GM23338 (cell line): ENCODE measurements around the gene PCDHGA9. TPM values are rescaled to one million over a fixed set of nuclear protein-coding genes. Genes with fewer than 3 reads are reported as not detected.
A peak's percentile ranks its signal among the peaks of the same experiment; 100 is the strongest.

ENCODE experiments used
- ATAC-seq: fragments of 200-7000 bp; cut with Tn5 transposase; 3 replicates; pipeline ENCODE4 v1.9.1; 2020
- DNase-seq: peaks from one replicate; pipeline ENCODE4 v3.0.0-alpha.2; 2015; ENCODE audit warnings: low spot score
- H2AFZ ChIP-seq: fragments of 200-600 bp; sonication (generic); 2 replicates; pipeline ENCODE4 v1.8.0; 2016; ENCODE audit warnings: antibody characterized with exemption, mild to moderate bottlenecking, moderate library complexity
- H3F3A ChIP-seq: fragments of 200-600 bp; sonication (generic); replicated peaks from 2 replicates; pipeline ENCODE4 v1.8.0; 2017; ENCODE audit warnings: antibody characterized with exemption, mixed run types, low read depth
- H3K27ac ChIP-seq: fragments of 200-600 bp; sonication (generic); 2 replicates; pipeline ENCODE4 v1.6.1; 2016; ENCODE audit warnings: low read depth
- H3K27me3 ChIP-seq: fragments of 200-600 bp; sonication (generic); 2 replicates; pipeline ENCODE4 v1.8.0; 2016; ENCODE audit warnings: mild to moderate bottlenecking, mixed run types, moderate library complexity; ENCODE audit not compliant: insufficient read depth
- H3K36me3 ChIP-seq: fragments of 200-600 bp; sonication (generic); 2 replicates; pipeline ENCODE4 v1.8.0; 2016; ENCODE audit warnings: mild to moderate bottlenecking; ENCODE audit not compliant: insufficient read depth
- H3K4me1 ChIP-seq: fragments of 200-600 bp; sonication (generic); 2 replicates; pipeline ENCODE4 v1.8.0; 2016; ENCODE audit warnings: mild to moderate bottlenecking, moderate library complexity; ENCODE audit not compliant: insufficient read depth
- H3K4me2 ChIP-seq: fragments of 200-600 bp; sonication (generic); 2 replicates; pipeline ENCODE4 v1.7.1; 2017; ENCODE audit warnings: mixed run types
- H3K4me3 ChIP-seq: fragments of 200-600 bp; sonication (generic); 2 replicates; pipeline ENCODE4 v1.6.1; 2016; ENCODE audit warnings: mixed run types
- H3K79me2 ChIP-seq: fragments of 200-600 bp; sonication (generic); replicated peaks from 2 replicates; pipeline ENCODE4 v1.8.0; 2017; ENCODE audit warnings: mild to moderate bottlenecking; ENCODE audit not compliant: insufficient read depth
- H3K9me2 ChIP-seq: fragments of 200-600 bp; sonication (generic); 2 replicates; pipeline ENCODE4 v1.8.0; 2017; ENCODE audit not compliant: insufficient read depth
- H4K20me1 ChIP-seq: fragments of 200-600 bp; sonication (generic); replicated peaks from 2 replicates; pipeline ENCODE4 v1.8.0; 2017; ENCODE audit warnings: mild to moderate bottlenecking; ENCODE audit not compliant: insufficient read depth
- H3K27ac Mint-ChIP-seq: 2 replicates; pipeline ENCODE4 v1.8.0; 2020; ENCODE audit warnings: inconsistent platforms, mild to moderate bottlenecking, moderate library complexity, mixed read lengths
- H3K27me3 Mint-ChIP-seq: 3 replicates; pipeline ENCODE4 v1.8.0; 2022; ENCODE audit warnings: low read depth, mild to moderate bottlenecking, moderate library complexity, mixed read lengths, inconsistent platforms; ENCODE audit not compliant: insufficient read depth, poor library complexity
- H3K36me3 Mint-ChIP-seq: 3 replicates; pipeline ENCODE4 v1.8.0; 2021; ENCODE audit warnings: low read depth, mild to moderate bottlenecking, inconsistent platforms, moderate library complexity, mixed read lengths
- H3K4me1 Mint-ChIP-seq: 3 replicates; pipeline ENCODE4 v1.8.0; 2020; ENCODE audit warnings: mild to moderate bottlenecking, inconsistent platforms, mixed read lengths
- H3K4me3 Mint-ChIP-seq: 3 replicates; pipeline ENCODE4 v1.8.0; 2021; ENCODE audit warnings: moderate library complexity, mild to moderate bottlenecking, inconsistent platforms, mixed read lengths
- H3K9me3 Mint-ChIP-seq: 3 replicates; pipeline ENCODE4 v1.8.0; 2020; ENCODE audit warnings: moderate library complexity, mild to moderate bottlenecking, inconsistent platforms, mixed read lengths
- CREB1 ChIP-seq: fragments of 250-450 bp; sonication (Bioruptor Pico); IDR thresholded peaks from 2 replicates; pipeline ENCODE4 v1.5.0; 2020; ENCODE audit warnings: low read depth, mild to moderate bottlenecking, moderate library complexity
- CTCF ChIP-seq, 2 experiments: fragments of 200-600 bp in 1 of 2; sonication (generic) in 1 of 2; conservative IDR thresholded peaks; 2 replicates each; pipeline versions ENCODE4 v1.5.1 to v1.6.1; 2016 to 2017; ENCODE audit warnings: antibody characterized with exemption in 2 of 2, low read depth in 2 of 2, mild to moderate bottlenecking in 2 of 2, moderate library complexity in 1 of 2
- EZH2 ChIP-seq: fragments of 200-600 bp; sonication (generic); IDR thresholded peaks from one replicate; pipeline ENCODE4 v1.8.0; 2017; ENCODE audit warnings: antibody characterized with exemption, mild to moderate bottlenecking, low read depth; ENCODE audit not compliant: unreplicated experiment
- EZH2phosphoT487 ChIP-seq: fragments of 200-600 bp; sonication (generic); IDR thresholded peaks from one replicate; pipeline ENCODE4 v1.8.1; 2018; ENCODE audit warnings: antibody characterized with exemption; ENCODE audit not compliant: unreplicated experiment
- JUNB ChIP-seq: IDR thresholded peaks from one replicate; pipeline ENCODE4 v1.6.1; 2016; ENCODE audit warnings: antibody characterized with exemption; ENCODE audit not compliant: unreplicated experiment
- POLR2AphosphoS5 ChIP-seq: IDR thresholded peaks from 2 replicates; pipeline ENCODE4 v1.6.1; 2016; ENCODE audit warnings: antibody characterized with exemption, low read depth
- STAT1 ChIP-seq: IDR thresholded peaks from one replicate; pipeline ENCODE4 v1.6.1; 2016; ENCODE audit warnings: antibody characterized with exemption; ENCODE audit not compliant: unreplicated experiment
- ZNF114 ChIP-seq: fragments of 250-450 bp; sonication (Bioruptor Pico); IDR thresholded peaks from 2 replicates; pipeline ENCODE4 v1.5.0; 2020; ENCODE audit warnings: mild to moderate bottlenecking, moderate library complexity
- ZNF331 ChIP-seq: fragments of 250-450 bp; sonication (Bioruptor Pico); IDR thresholded peaks from 2 replicates; pipeline ENCODE4 v1.5.0; 2020; ENCODE audit warnings: low read depth, mild to moderate bottlenecking, moderate library complexity
- polyA plus RNA-seq: library from polyadenylated mRNA; unstranded; fragments of >200 nt; fragmentation: Nextera tagmentation; extraction: Ambion mirVana; gene quantifications from 2 replicates; pipeline ENCODE4 v1.2.1, GENCODE V29; 2016
- total RNA-seq: library from RNA; depleted of rRNA; stranded (reverse); fragments of >200 nt; shearing (Covaris generic); gene quantifications from 2 replicates; pipeline ENCODE4 v1.2.3, GENCODE V29; 2014
- TF ChIP-seq, protein P1 (sequence below): IDR thresholded peaks from 2 replicates; pipeline ENCODE4 v1.6.1; 2016; ENCODE audit warnings: antibody characterized with exemption

PCDHGA9 gene
- total and polyA plus RNA-seq, 2 experiments from 2014 or later, result 0.50 to 5.5 TPM

- TF ChIP-seq CTCF (conservative IDR thresholded peaks at IDR 0.05; ENCODE audit: low read depth in 2 of 2) (0 out of 4 replicates have a peak, but pooled peaks of 1 of the 2 experiments have one; percentile 12), CREB1 (CRISPR knock-in tag) (no peak)
- H3K27me3 ChIP-seq, result no peaks in the 10 kb centered on the region
Measured at GRCh38 chr5:141439411-141440141, 37.0 kb downstream of the PCDHGA9 start.

GRCh38 chr5:141440341-141440740 is 37.8 kb downstream of the PCDHGA9 start:
- Histone ChIP-seq H3F3A (no peaks in the 10 kb centered on the region), H4K20me1 (no peaks in the 10 kb centered on the region; the same call in 1 of the 2 replicates), H3K4me2 (no peak overlapping the region), H3K4me1 (peaks cover 10% of the 10 kb centered on the region), H2AFZ (no peak overlapping the region), H3K27me3 (no peaks in the 10 kb centered on the region), H3K79me2 (no peaks in the 10 kb centered on the region), H3K36me3 (no peaks in the 10 kb centered on the region), H3K4me3 (no peak overlapping the region), H3K9me2 (no peaks in the 10 kb centered on the region), H3K27ac (no peak overlapping the region)
- Mint-ChIP-seq H3K4me3 (no peak overlapping the region), H3K4me1 (peaks cover 9% of the 10 kb centered on the region), H3K36me3 (peaks cover 14% of the 10 kb centered on the region), H3K27ac (no peak overlapping the region), H3K27me3 (no peaks in the 10 kb centered on the region), H3K9me3 (peaks cover 12% of the 10 kb centered on the region; the same call in 1 of the 3 replicates)
- DNase-seq (no peak), ATAC-seq (no peak)
- no peak for TF ChIP-seq ZNF114 (CRISPR knock-in tag)
- no peak for TF ChIP-seq ZNF331 (CRISPR knock-in tag)
- TF ChIP-seq EZH2phosphoT487, result no peak
- no peak for TF ChIP-seq POLR2AphosphoS5
- no peak for TF ChIP-seq CTCF (conservative IDR thresholded peaks at IDR 0.05; ENCODE audit: low read depth in 2 of 2)
- TF ChIP-seq JUNB, result no peak
- TF ChIP-seq STAT1, result no peak
- TF ChIP-seq, protein P1, sequence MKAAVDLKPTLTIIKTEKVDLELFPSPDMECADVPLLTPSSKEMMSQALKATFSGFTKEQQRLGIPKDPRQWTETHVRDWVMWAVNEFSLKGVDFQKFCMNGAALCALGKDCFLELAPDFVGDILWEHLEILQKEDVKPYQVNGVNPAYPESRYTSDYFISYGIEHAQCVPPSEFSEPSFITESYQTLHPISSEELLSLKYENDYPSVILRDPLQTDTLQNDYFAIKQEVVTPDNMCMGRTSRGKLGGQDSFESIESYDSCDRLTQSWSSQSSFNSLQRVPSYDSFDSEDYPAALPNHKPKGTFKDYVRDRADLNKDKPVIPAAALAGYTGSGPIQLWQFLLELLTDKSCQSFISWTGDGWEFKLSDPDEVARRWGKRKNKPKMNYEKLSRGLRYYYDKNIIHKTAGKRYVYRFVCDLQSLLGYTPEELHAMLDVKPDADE, result no peak
- no peak for TF ChIP-seq EZH2

More at GRCh38 chr5:141439411-141440141, 37.0 kb downstream of the PCDHGA9 start:
- H3K27ac Mint-ChIP-seq, result no peak overlapping the region
- peak; percentile 59 for ATAC-seq
- Histone ChIP-seq H3K79me2 (no peaks in the 10 kb centered on the region), H4K20me1 (no peaks in the 10 kb centered on the region; the same call in 1 of the 2 replicates), H3K27ac (no peak overlapping the region), H3F3A (no peaks in the 10 kb centered on the region), H3K4me2 (no peak overlapping the region; the same call in 1 of the 2 replicates), H3K9me2 (no peaks in the 10 kb centered on the region), H3K4me1 (peaks cover 10% of the 10 kb centered on the region), H2AFZ (no peak overlapping the region), H3K4me3 (no peak overlapping the region), H3K36me3 (no peaks in the 10 kb centered on the region)
- peak; percentile 29 for DNase-seq
- H3K4me3 Mint-ChIP-seq, result no peak overlapping the region
- H3K27me3 Mint-ChIP-seq, result no peaks in the 10 kb centered on the region
- peaks cover 12% of the 10 kb centered on the region; the same call in 1 of the 3 replicates for H3K9me3 Mint-ChIP-seq
- H3K36me3 Mint-ChIP-seq, result peaks cover 14% of the 10 kb centered on the region
- H3K4me1 Mint-ChIP-seq, result peaks cover 9% of the 10 kb centered on the region
